ENCODE results near the gene C3.
"Not testable (repeated sequence)": the region's sequence is repeated elsewhere in the genome, so short reads cannot be mapped to it uniquely, and the experiment has no call there.

Gene C3

GRCh38 chr19:6718111-6718740, 2.2 kb downstream of the C3 start:
- Histone ChIP-seq H3K27ac (no peak overlapping the region), H3K4me3 (no peak overlapping the region)

DNA sequence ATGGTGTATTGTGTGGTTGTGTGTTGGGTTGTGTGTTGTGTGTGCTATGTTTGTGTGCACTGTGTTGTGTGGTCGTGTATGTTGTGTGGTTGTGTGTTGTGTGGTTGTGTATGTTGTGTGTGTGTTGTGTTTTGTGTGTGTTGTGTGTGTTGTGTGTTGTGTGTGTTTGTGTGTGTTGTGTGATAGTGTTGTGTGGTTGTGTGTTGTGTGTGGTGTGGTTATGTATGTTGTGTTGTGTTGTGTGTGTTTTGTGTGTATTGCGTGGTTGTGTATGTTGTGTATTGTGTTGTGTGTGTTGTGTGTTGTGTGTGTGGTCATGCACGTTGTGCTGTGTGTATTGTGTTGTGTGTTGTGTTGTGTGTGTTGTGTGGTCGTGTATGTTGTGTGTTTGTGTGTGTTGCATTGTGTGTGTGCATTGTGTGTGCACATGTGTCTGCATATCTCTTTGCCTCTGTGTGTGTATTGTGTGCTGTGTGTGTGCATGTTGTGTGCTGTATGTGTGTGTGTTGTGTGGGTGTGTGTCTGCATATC, 2.9 kb downstream of the C3 start:
- no peak overlapping the region for H3K4me3 ChIP-seq
- H3K27ac ChIP-seq = no peak overlapping the region

- H3K27ac ChIP-seq = no peak overlapping the region
- no peak overlapping the region for H3K4me3 ChIP-seq
Measured at GRCh38 chr19:6717036-6717435, 3.4 kb downstream of the C3 start.

- Histone ChIP-seq H3K27ac (no peak overlapping the region), H3K4me3 (no peak overlapping the region)
Measured at GRCh38 chr19:6716610-6716970, 3.9 kb downstream of the C3 start.

GRCh38 chr19:6714749-6715555, 5.5 kb downstream of the C3 start:
- H3K27ac ChIP-seq = no peak overlapping the region

DNA sequence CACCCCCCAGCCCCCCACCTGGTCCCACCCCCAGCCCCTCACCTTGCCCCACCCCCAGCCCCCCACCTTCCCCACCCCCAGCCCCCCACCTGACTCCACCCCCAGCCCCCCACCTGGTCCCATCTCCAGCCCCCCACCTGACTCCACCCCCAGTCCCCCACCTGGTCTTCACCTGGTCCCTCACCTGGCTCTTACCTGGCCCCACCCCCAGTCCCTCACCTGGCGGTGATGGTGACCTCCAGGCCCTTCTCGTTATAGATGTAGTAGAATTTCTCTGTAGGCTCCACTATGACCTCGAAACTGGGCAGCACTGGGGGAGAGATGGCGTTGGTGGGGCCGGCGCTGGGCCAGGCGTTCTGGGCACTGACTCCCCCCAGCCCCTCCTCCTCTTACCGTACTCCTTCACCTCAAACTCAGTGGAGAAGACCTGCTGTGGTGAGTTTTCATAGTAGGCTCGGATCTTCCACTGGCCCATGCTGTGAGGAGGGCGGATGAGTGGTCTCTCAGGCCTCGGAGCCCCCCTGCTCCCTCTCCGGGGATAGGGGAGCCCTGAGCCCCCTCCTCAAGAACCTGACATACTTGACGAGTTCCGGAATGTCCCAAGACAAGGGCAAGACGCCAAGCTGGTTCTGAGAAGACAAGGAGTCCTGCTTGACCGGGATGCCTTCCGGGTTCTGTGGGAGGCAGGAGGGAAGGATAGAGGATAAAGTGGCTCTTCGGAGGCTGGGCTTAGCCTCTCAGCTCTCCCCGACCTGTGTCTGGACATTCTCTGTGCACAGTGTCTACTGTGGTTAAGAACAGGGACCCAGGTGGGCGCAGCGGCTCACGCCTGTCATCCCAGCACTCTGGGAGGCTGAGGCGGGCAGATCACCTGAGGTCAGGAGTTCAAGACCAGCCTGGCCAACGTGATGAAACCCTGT, 6.4 kb downstream of the C3 start:
- no peak overlapping the region for H3K27ac ChIP-seq
- no peak overlapping the region for H3K4me3 ChIP-seq

More at GRCh38 chr19:6714749-6715555, 5.5 kb downstream of the C3 start:
- H3K4me3 ChIP-seq = no peak overlapping the region

GRCh38 chr19:6712692-6713670, 7.5 kb downstream of the C3 start:
- Histone ChIP-seq H3K4me3 (no peak overlapping the region), H3K27ac (no peak overlapping the region)

DNA sequence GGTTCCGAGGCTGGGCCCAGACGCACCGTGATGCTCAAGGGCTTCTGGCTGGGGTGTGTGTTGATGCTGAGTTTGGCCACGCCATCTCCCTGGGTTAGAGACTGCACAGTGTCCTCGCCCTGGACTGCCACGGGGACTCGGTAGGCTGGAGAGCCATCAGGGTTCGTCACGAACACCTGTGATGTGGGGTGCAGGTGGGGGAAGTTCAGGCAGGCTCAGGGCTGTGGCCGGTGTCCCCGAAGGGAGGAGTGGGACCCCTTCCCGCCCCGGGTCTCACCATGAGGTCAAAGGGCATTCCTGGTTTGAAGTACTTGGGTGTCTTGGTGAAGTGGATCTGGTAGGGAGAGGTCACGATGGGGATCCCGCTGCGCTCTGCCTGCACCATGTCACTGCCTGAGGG, 8.2 kb downstream of the C3 start:
- Histone ChIP-seq H3K27ac (no peak overlapping the region), H3K4me3 (no peak overlapping the region)

- H3K4me3 ChIP-seq = no peak overlapping the region
- H3K27ac ChIP-seq = no peak overlapping the region
Measured at GRCh38 chr19:6711605-6712004, 8.8 kb downstream of the C3 start.

DNA sequence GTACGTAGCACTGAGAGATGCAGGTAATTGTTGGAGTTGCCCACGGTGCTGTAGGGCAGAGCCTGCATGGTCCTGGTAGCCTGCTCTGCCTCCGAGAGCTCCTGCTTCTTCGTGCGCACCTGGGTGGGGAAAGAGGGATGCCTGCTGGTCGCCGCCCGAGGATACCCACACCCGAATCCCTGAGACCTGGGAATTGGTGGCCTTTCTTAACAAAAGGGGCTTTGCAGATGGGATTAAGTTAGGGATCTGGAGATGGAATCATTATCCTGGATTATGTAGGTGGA, 9.4 kb downstream of the C3 start:
- H3K4me3 ChIP-seq = no peak overlapping the region
- no peak overlapping the region for H3K27ac ChIP-seq

- no peak overlapping the region for H3K4me3 ChIP-seq
- H3K27ac ChIP-seq = no peak overlapping the region
Measured at GRCh38 chr19:6710273-6711077, 10.0 kb downstream of the C3 start.

DNA sequence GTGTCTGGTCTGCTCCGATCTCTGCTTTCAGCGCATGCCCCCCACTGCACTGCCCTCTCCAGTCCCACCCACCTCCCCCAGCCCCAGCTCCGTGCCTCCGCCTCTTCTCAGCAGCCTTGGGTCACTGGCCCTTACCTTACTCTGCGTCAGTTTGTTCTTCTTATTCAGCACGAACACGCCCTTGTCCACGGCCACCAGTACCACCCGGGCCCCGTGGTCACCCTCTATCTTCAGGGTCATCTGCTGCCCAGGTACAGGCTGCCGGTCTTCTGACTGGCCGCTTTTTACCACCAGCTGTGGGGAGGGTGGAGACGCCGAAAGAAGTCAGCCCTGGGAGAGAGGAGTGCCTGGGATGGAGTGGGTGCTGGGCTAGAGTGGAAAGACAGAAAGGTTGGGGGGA, 10.9 kb downstream of the C3 start:
- H3K4me3 ChIP-seq = no peak overlapping the region
- no peak overlapping the region for H3K27ac ChIP-seq

DNA sequence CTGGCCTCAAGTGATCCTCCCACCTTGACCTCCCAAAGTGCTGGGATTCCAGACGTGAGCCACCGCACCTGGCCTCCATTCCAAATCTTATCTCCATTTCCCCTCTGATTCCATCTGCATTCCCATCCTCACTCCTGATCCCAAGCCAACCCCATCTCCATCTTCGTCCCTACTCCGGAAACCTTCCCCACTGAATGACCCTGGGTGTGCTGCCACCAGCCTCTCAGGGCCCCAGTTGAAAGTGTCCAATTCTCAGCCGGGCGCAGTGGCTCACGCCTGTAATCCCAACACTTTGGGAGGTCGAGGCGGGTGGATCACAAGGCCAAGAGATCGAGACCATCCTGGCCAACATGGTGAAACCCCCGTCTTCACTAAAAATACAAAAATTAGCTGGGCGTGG, 11.5 kb downstream of the C3 start:
- H3K4me3 ChIP-seq, H3K27ac ChIP-seq: not testable (repeated sequence)

DNA sequence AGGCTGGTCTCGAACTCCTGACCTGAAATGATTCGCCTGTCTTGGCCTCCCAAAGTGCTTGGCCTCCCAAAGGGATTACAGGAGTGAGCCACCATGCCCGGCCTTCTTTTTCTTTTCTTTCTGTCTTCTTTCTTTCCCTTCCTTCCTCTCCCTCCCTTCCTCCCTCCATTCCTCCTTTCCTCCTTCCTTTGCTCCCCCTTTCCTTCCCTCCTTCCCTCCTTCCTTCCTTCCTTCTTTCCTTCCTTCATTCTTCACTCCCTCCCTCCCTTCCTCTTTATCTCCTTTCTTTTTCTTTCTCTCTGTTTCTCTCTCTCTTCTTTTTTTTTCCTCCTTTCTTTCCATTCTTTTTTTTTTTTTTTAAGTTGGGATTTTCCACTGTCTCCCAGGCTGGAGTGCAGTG, 12.1 kb downstream of the C3 start:
- Histone ChIP-seq H3K4me3 (no peak overlapping the region), H3K27ac (no peak overlapping the region)

GRCh38 chr19:6707658-6708018, 12.8 kb downstream of the C3 start:
- Histone ChIP-seq H3K27ac (no peak overlapping the region), H3K4me3 (no peak overlapping the region)

GRCh38 chr19:6707011-6707657, 13.3 kb downstream of the C3 start:
- Histone ChIP-seq H3K4me3 (no peak overlapping the region), H3K27ac (no peak overlapping the region)

GRCh38 chr19:6706633-6706958, 13.9 kb downstream of the C3 start:
- Histone ChIP-seq H3K4me3 (no peak overlapping the region), H3K27ac (no peak overlapping the region)

- no peak overlapping the region for H3K4me3 ChIP-seq
- no peak overlapping the region for H3K27ac ChIP-seq
Measured at GRCh38 chr19:6705931-6706632, 14.4 kb downstream of the C3 start.

Measured in skin epidermis (tissue), 12 donors.